ENCODE data around the gene POMGNT2. TPM values are rescaled to one million over a fixed set of nuclear protein-coding genes. Genes with fewer than 3 reads are reported as not detected.

The POMGNT2 gene
- total and polyA plus RNA-seq, 2 of the 8 experiments (the other 6 are each of a cell fraction or from before 2014, with no cell fraction given) = 13.6 to 35.7 TPM

DNA sequence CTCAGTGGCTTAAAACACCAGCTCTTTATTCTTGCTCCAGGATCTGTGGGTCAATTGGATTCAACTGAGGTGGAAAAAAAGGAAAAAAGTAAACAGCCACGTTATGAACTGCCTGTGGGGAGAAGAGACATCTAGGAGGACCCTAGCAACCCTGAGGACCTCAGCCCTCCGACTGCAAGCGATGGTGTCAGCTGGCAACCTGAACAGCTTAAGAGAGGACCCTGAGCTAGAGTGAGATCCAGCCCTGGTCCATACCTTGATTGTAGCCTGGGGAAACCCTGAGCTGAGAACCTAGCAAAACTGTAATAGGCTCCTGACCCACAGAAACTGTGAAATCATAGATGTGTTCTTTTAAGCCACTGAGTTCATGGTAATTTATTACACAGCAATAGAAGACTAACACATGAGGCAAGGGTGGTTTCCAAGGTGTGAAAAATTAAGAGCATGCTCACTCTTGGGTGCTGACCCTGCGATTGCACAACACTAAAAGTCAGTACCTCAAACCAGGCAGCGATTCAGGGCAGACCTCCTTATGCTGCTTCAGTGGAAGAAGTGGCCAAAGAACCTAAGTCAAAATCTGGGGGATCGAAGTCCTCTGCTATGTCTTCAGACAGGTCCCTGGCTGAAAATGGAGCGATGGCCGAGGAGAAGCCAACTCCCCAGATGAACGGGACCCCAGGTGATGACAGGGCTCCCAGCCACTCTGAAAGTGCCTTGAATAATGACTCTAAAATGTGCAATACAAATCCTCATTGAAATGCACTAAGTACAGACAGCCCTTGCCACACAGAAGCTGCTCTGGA, 69.1 kb downstream of the POMGNT2 start:
- ChIA-PET POLR2A (ENCODE audit: partially characterized antibody) (no interaction called here), CTCF (ENCODE audit: partially characterized antibody) (no interaction called here)
- Histone ChIP-seq H3K14ac (ENCODE audit: insufficient read length) (no peak overlapping the region), H3K56ac (replicated peaks; ENCODE audit: insufficient read length, low read depth, low read length) (no peak overlapping the region), H4K91ac (replicated peaks; ENCODE audit: insufficient read length, low read length) (no peak overlapping the region), H3K4me3 (ENCODE audit: extremely low read depth in 1 of 4, insufficient read depth in 2 of 4, low read depth in 3 of 4, low read length in 4 of 4) (no peak overlapping the region), H3K4me2 (ENCODE audit: insufficient read depth in 1 of 2, low read depth in 2 of 2, low read length in 2 of 2) (no peak overlapping the region), H2AFZ (ENCODE audit: low read length) (no peak overlapping the region), H3K79me2 (ENCODE audit: control insufficient read depth in 1 of 2, insufficient read depth in 2 of 2, low read length in 2 of 2) (no peaks in the 10 kb centered on the region), H3K27me3 (replicated peaks in 1 of 4; ENCODE audit: control insufficient read depth in 3 of 4, extremely low read depth in 1 of 4, insufficient read depth in 3 of 4, low read length in 3 of 4) (no peaks in the 10 kb centered on the region), H3K4me1 (replicated peaks in 1 of 4; ENCODE audit: control insufficient read depth in 3 of 4, insufficient read depth in 4 of 4, low read length in 3 of 4) (no peaks in the 10 kb centered on the region), H4K8ac (ENCODE audit: extremely low read depth, insufficient read depth, low read length) (no peak overlapping the region), H3K23me2 (ENCODE audit: low read depth, low read length) (no peaks in the 10 kb centered on the region), H2BK20ac (ENCODE audit: low read length) (no peak overlapping the region), H3K4ac (replicated peaks; ENCODE audit: insufficient read length, low read depth, low read length) (no peak overlapping the region), H2BK12ac (ENCODE audit: low read depth, low read length) (no peak overlapping the region), H3K9me3 (ENCODE audit: insufficient read depth in 2 of 2, low read depth in 1 of 2, low read length in 1 of 2) (no peaks in the 10 kb centered on the region), H2BK5ac (ENCODE audit: low read depth, low read length) (no peak overlapping the region), H3K23ac (ENCODE audit: insufficient read length) (no peak overlapping the region), H2BK120ac (replicated peaks; ENCODE audit: low read depth, low read length) (no peak overlapping the region), H3K27ac (ENCODE audit: low read depth, low read length) (no peak overlapping the region), H2AK5ac (ENCODE audit: low read depth, low read length) (no peak overlapping the region), H3K18ac (ENCODE audit: extremely low read depth, low read length) (no peak overlapping the region), H2BK15ac (ENCODE audit: low read length) (no peak overlapping the region), H4K20me1 (replicated peaks in 1 of 2; ENCODE audit: control insufficient read depth in 1 of 2, insufficient read depth in 2 of 2, low read length in 2 of 2) (peaks cover 0 to 1% of the 10 kb centered on the region in 2 experiments), H3K36me3 (ENCODE audit: control insufficient read depth in 2 of 4, insufficient read depth in 4 of 4, low read length in 3 of 4) (no peaks in the 10 kb centered on the region), H3K9ac (replicated peaks in 1 of 4; ENCODE audit: extremely low read depth in 1 of 4, low read depth in 3 of 4, low read length in 3 of 4) (no peak overlapping the region), H4K5ac (ENCODE audit: insufficient read length, low read depth, low read length) (no peak overlapping the region), H3K79me1 (ENCODE audit: low read depth, low read length) (no peaks in the 10 kb centered on the region)
- no peak for DNase-seq (ENCODE audit: low read depth in 1 of 2, low spot score in 2 of 2)
- TF ChIP-seq TBP (IDR thresholded peaks at IDR 0.05; ENCODE audit: low read depth, low read length) = no peak
- no peak for TF ChIP-seq RAD21 (IDR thresholded peaks at IDR 0.05 in 1 of 2, conservative IDR thresholded peaks at IDR 0.05 in 1 of 2; ENCODE audit: low read depth in 2 of 2, low read length in 2 of 2)
- TF ChIP-seq CEBPB (IDR thresholded peaks at IDR 0.05; ENCODE audit: low read depth, low read length) = peak; percentile 51; the same call in 1 of the 2 replicates
- no peak for TF ChIP-seq SP1 (IDR thresholded peaks at IDR 0.05; ENCODE audit: low read depth, low read length)
- TF ChIP-seq TEAD4 (IDR thresholded peaks at IDR 0.05; ENCODE audit: low read depth, low read length) = no peak
- TF ChIP-seq RBBP5 (IDR thresholded peaks at IDR 0.05; ENCODE audit: borderline replicate concordance, low read depth, low read length) = no peak
- TF ChIP-seq SRF (IDR thresholded peaks at IDR 0.05; ENCODE audit: low read depth, low read length) = no peak
- 84% methylated on average over 9 of the region's 9 CpGs; no CpG with 5 or more reads in 1 of the 2 experiments for WGBS, 2 experiments (ENCODE audit: extremely low coverage in 1 of 2, insufficient coverage in 1 of 2, insufficient read length in 1 of 2, insufficient replicate concordance in 2 of 2, low coverage in 1 of 2, low lambda C conversion rate in 2 of 2, missing lambda C conversion rate in 1 of 2)
- no peak for FAIRE-seq
